HG03159 (cell line): ENCODE data around the gene STON2.

Experiments used
- ATAC-seq: cut with Tn5 transposase; IDR thresholded peaks from one replicate; pipeline ENCODE4 v1.9.1; 2021; ENCODE audit warnings: mild to moderate bottlenecking, moderate library complexity; ENCODE audit not compliant: unreplicated experiment

STON2 gene

GRCh38 chr14:81340201-81340600 is 59.9 kb downstream of the STON2 start:
- ATAC-seq, result no peak

DNA sequence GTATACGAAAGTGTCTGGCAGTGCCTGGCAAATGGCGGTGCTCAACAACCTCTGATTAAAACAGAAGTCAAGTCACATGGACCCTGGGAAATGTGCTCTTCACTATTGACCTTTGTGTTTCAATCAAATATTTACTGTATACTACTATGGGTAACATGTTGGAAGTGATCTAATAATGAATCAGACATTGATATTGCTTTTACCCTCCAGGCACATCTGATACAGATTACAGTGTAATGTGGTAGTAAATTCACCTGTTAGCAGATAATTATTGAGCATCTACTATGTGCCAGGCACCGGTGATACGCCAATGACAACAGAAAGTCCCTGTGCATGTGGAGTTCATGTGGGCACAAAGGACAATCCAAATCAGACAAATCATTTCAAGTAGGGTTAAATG is 63.1 kb downstream of the STON2 start:
- ATAC-seq, result no peak

DNA sequence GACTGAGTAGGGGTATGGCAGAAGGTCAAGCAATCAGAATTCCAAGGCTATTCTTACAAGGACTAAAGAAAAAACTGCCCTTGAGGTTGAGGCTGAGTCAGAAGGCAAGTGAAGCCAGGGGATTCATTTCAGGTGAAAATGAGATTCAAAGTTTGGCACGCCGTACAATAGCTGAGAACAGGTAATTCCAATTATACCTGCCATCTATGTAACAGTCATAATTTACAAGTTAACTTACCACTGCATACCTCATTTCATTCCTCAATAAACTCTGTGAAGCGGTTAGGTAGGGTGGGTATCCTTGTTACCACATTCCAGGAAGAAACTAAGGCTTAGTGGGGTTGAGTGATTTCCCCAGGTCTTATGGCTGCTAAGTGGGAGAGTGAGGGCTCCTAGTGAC is 64.1 kb downstream of the STON2 start:
- no peak for ATAC-seq

DNA sequence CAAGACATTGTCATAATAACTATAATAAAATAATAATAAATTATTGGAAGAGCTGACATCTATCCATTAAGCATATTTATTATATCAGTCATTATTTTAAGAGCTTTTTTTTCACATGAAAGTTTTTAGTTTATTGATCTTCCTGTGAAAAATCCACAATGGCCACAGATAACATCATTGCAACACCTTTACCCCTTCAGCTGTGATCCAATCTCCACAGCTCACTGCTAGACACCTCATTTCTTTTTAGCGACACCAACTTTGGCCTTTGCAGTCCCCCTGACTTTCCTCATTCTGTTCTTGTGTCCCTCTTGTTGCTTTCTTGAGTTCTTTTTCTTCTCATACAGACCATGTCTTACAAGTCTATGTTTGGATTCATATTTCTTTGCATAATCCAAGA is 67.4 kb downstream of the STON2 start:
- no peak for ATAC-seq

DNA sequence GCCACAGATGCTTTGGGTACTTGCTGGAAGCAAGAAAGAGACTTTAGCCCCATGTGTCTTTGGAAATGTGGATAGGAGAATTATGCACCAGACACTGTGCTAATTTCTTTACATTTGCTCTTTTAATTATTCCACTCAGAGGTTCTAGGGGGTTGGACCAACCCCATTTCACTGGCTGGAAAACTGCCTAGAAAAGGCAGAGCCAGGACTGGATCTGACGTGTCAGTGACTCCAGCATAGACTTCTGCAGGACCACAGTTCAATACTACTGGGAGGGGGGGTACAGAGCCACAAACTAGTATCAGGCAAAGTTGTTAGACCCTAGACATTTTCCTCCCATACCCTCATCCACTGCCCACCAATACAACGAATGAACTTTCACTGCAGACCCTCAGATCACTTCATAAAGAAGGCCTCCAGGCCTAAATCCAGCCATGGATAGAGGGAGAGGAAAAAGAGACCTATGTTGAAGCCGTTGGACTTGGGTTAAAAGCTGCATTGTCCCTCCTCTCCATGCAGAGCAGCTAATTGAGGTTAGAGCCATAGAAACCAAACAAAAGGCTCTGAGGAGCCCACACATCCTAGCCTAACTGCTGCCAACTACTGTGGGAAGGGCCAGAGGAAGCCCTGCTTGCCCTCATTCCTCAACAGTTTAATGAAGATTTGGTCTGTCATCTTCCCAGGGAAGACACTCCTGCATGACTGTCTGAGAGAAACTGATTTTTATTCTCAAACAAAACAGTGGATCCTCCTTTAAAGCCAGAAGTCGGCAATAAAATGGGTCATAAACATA is 68.7 kb downstream of the STON2 start:
- ATAC-seq, result no peak

GRCh38 chr14:81330619-81331122 is 69.5 kb downstream of the STON2 start:
- ATAC-seq, result no peak

GRCh38 chr14:81329640-81330381 is 70.3 kb downstream of the STON2 start:
- no peak for ATAC-seq

DNA sequence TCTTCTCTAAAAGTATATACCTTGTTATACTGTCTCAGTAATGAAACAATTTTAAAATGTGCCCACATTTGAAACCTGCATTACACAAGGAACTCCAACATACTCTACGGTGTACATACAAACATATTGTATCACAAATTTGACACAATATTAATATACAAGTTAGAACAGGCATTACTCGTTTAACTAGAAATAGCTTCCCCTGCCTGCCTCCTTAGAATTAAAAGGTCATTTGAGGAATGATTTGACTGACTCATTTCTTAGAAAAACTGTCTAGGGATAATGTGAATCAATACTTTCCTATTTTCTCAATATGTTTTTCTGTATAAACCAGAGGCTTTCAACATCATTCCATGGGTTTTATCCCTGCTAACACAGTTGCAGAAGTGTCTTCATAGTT is 73.7 kb downstream of the STON2 start:
- no peak for ATAC-seq

DNA sequence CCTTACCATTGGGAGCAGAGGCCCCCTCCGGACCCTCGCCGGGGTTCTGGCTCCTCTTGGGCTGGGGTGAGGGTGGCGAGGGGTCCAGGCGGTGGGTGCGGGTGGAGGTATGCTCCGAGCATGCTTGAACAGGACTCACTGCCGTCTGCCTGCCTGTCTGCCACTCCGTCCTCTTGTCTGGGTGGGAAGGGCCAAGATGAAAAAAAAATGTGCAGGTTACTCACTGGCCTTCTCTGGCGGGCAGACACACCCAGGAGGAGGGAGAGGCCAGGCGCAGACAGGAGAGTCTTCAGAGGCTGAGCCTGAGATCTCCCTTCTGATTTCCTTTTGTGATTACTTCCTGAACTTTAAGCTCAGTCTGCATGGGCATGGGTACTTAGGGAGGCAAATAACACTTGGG is 76.1 kb downstream of the STON2 start:
- no peak for ATAC-seq

DNA sequence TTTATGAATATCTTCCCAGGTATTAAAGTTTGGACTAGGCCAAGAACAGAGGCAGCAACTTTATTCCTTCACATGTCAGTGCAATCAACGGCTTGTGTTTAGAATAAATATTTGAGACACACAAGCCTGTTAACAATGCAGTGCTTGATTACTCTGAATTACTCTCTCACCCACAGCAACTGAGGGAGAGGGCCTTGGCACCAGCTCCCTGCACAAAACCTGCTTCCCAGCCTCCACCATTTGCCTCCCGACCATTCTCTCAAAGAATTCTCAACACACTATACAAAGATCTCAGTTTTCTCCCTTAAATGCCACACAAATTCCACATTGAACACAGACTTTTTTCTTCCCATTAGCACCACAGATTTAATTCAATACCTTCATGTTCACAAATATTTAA is 77.0 kb downstream of the STON2 start:
- no peak for ATAC-seq

- no peak for ATAC-seq
These were observed 80.2 kb downstream of the STON2 start for GRCh38 chr14:81319946-81320345.

GRCh38 chr14:81319314-81319713 is 80.8 kb downstream of the STON2 start:
- no peak for ATAC-seq

- no peak for ATAC-seq
These were observed 84.8 kb downstream of the STON2 start for GRCh38 chr14:81315341-81315740.

GRCh38 chr14:81314443-81315175 is 85.5 kb downstream of the STON2 start:
- ATAC-seq, result no peak

DNA sequence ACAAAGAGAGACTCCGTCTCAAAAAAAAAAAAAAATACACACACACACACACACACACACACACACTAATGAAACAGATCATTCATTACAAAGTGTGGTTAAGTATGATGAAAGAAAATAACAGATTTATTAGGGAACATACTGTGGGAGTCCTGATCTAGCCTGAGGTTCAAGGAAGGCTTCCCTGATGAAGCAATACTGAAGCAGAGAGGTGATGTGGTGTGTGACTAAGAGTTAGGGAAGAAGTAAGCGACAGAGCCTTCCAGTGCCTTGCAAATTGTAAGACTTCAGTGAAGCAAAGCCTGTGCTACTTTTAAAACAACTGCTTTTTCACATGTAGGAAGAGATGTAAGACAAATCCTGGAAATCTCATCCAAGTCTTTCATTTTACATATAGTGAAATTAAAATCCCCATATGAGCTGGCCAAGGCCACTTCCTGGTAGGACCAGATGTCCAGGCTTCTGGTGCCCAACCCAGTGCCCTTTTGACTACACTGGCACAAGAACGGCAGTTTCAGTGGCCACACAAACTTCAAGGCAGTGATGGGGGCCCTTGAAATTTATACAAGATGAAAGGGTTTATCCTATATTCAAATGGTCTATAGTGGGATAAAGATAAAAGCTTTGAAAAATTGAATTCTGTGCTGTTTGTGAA is 86.2 kb downstream of the STON2 start:
- no peak for ATAC-seq

DNA sequence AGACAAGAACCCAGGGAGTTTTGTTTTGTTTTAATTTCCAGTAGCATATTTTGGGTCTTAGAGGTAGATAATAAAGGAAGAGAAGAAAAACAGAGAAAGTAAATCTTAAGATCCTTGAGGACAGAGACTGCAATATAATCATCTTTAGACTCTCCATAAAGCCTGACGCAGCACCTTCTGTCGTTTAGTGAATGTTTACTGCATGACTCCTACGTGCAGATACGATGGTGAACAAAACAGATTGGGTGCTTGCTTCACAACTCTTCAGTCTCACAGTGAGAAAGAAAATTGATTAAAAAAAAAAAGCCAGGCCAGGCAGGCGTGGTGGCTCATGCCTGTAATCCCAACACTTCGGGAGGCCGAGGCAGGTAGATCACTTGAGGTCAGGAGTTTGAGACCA is 86.9 kb downstream of the STON2 start:
- ATAC-seq, result no peak

- peak; percentile 66 for ATAC-seq
These were observed 87.7 kb downstream of the STON2 start for GRCh38 chr14:81312289-81312876.

DNA sequence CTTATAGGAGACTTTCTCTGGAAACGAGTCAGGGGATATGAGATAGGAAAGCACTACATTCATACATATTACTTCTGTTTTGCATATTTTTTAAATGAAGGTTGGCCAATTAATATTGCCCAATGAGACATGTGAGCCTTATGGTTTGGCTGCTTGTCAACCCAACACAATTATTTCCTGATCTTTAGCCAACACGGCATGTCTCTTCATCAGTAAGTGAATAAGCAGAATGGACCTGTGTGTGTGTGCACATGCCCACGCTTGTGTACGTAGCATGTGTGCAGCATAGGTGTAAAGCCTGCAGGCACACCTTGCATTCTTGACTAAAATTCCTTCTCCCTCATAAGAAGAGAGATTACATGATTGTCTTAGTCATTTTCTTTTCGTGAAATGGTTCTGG is 88.3 kb downstream of the STON2 start:
- ATAC-seq, result no peak

DNA sequence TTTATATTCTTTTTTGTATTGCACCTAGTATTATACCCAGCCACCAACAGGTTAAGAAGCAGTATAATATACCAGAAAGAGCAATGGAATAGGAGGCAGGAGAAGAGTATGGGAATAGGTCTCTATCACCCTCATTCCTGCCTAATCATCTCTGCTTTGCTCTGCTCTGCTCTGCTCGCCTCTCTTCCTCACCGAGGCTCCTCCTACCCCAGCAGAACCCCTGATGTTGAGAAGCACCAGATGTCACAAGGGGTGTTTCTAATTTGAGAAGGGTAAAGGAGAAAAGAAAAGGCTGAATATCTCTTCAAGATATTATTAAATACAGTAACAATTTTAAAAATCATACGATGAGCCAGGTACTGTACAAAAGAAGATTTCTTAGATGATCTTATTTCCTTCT is 89.0 kb downstream of the STON2 start:
- no peak for ATAC-seq

DNA sequence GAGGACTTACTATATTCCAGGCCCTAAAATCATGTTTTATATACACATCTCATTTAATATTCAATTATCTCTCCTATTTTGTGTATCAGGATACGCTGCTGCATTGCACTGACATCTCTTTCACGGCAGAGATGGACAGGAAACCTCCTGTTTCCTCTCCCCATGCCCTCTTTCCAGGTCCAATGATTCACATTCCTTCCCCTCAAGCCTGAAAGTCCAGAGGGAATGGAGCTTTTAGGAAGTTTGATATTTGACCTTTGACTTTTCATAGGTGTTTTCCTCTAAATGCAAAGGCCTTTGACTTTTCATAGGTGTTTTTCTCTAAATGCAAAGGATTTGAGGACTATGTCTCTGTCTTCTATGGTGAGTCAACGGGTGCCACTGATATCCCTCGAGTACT is 89.5 kb downstream of the STON2 start:
- ATAC-seq, result no peak

DNA sequence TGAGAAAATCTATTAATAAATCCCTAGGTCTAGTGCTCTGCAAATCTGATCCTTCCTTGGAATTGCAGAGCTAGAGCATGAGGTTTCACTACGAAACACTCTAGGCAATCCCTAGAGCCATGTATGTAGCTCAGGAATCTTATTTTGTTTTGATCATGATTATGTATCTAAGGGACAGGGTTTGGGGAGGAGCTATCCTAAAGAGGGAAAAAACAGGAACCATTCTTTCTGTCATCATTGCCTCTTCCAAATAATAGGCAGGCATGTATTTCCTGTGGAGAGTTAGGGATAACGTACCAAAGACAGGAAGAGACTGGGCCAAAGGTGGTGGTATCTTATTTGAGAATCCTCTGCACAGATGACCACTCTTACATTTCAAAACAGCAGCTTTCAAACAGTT is 90.6 kb downstream of the STON2 start:
- ATAC-seq, result no peak
